PFSK-1 (cell line): ENCODE data around the gene OR2V1.

Source experiments
- POLR2AphosphoS5 ChIP-seq: IDR thresholded peaks from 2 replicates; pipeline ENCODE4 v1.6.1; 2012; ENCODE audit warnings: low read depth, mild to moderate bottlenecking, control low read depth, low read length, moderate library complexity
- TF ChIP-seq, protein P1 (sequence below), 2 experiments: IDR thresholded peaks; 2 replicates each; pipeline versions ENCODE4 v1.6.1 to v1.8.0; 2011 to 2012; ENCODE audit warnings: low read depth in 2 of 2, low read length in 2 of 2, control low read depth in 1 of 2, inconsistent platforms in 1 of 2, mild to moderate bottlenecking in 1 of 2, moderate library complexity in 1 of 2; ENCODE audit not compliant: insufficient read depth in 1 of 2

DNA sequence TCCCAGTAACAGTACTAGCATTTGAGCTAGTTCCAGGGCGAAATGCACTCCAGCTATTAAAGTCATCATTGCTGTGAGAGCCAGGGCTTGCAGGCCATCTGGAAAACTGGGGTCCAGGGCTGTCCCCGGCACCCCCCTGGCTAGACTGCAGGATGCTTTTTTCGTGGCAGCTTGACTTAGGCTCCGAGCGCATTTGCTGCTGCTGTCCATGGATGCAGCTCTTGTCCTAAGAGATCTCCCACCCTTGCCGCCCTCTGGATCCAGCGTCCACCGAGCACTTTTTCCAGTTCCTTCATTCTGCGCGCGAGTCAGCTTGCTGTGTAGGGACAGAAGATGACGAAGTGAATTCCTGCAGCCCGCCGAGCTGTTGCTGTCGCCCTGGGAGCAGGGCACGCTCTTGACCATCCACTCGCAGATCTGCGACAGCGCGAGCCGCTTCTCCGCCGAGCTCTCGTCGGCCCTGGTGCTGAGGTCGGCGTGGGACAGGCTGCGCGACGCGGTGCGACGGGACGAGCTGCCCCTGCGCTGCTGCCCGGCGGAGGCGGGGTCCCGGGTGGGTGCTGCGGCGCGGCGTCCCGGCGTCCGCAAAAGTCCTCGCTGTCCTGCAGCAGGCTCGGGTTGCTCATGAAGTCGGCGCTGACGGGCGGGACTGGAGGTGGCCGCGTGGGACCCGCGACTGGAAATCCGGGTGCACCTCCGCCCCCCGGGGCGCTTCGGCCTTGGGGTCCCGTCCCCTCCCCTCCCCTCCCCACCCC is 30.7 kb downstream of the OR2V1 start:
- TF ChIP-seq POLR2AphosphoS5: no peak
- TF ChIP-seq, protein P1, sequence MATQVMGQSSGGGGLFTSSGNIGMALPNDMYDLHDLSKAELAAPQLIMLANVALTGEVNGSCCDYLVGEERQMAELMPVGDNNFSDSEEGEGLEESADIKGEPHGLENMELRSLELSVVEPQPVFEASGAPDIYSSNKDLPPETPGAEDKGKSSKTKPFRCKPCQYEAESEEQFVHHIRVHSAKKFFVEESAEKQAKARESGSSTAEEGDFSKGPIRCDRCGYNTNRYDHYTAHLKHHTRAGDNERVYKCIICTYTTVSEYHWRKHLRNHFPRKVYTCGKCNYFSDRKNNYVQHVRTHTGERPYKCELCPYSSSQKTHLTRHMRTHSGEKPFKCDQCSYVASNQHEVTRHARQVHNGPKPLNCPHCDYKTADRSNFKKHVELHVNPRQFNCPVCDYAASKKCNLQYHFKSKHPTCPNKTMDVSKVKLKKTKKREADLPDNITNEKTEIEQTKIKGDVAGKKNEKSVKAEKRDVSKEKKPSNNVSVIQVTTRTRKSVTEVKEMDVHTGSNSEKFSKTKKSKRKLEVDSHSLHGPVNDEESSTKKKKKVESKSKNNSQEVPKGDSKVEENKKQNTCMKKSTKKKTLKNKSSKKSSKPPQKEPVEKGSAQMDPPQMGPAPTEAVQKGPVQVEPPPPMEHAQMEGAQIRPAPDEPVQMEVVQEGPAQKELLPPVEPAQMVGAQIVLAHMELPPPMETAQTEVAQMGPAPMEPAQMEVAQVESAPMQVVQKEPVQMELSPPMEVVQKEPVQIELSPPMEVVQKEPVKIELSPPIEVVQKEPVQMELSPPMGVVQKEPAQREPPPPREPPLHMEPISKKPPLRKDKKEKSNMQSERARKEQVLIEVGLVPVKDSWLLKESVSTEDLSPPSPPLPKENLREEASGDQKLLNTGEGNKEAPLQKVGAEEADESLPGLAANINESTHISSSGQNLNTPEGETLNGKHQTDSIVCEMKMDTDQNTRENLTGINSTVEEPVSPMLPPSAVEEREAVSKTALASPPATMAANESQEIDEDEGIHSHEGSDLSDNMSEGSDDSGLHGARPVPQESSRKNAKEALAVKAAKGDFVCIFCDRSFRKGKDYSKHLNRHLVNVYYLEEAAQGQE (IDR thresholded peaks at IDR 0.05; ENCODE audit: insufficient read depth in 1 of 2, low read depth in 2 of 2, low read length in 2 of 2): no peak
